GM18907 (cell line): ENCODE data around the gene PLK5.
A peak's percentile ranks its signal among the peaks of the same experiment; 100 is the strongest.
"Not testable (repeated sequence)": the region's sequence is repeated elsewhere in the genome, so short reads cannot be mapped to it uniquely, and the experiment has no call there.

Source experiments
- ATAC-seq: cut with Tn5 transposase; IDR thresholded peaks from one replicate; pipeline ENCODE4 v1.9.1; 2021; ENCODE audit warnings: mild to moderate bottlenecking, moderate library complexity; ENCODE audit not compliant: unreplicated experiment

The PLK5 gene

DNA sequence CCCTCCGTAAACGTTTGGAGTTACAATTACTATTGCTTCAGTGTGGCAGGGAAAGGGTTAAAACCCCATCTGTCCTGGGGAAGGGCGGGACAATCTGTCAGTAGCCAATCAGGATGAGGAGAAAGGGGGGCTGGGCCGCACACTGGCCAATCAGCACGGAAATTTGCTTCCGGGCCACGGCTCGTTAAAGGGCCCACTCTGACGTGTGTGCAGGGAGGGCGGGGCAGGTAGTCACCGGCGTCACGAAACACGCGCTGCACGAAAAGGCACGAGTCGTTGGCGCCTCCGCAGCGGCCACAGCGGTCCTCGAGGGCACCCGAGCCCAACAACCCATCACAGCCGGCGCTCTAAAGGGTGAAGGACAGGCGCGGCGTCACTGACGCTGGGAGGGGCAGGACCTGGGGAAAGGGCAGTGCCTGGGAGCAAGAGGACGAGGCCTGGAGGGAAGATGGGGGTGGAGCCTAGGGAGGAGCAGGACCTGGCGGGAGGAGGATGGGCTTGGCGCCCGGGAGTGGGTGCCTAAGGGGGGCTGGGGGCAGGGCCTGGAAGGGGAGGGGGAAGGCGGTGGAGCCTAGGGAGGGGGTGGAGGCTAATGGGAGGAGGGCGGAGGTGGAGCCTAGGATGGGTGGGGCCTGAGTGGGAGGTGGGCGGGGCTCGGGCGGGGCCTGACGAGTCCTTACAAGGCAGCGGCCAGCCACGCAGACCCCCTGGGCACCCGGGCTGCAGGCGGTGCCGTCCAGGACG is 15.9 kb upstream of the PLK5 start:
- ATAC-seq: peak; percentile 55

DNA sequence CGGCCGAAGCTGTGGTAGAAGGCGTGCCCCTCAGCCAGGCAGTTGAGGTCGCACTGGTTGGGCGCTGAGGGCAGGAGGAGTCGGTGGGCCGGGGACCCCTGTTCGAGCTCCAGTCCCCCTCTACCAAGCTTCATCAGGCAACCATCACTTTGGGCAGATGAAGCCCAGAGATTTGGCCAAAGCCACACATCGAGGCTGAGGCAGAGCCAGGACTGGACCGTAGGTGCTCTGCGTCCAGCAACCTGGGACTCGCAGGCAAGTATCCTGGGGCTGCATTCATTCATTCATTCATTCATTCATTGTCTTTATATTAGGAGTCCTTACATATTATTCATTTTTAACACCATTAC is 15.4 kb upstream of the PLK5 start:
- no peak for ATAC-seq

- no peak for ATAC-seq
These were observed 14.1 kb upstream of the PLK5 start for GRCh38 chr19:1509602-1510441.

DNA sequence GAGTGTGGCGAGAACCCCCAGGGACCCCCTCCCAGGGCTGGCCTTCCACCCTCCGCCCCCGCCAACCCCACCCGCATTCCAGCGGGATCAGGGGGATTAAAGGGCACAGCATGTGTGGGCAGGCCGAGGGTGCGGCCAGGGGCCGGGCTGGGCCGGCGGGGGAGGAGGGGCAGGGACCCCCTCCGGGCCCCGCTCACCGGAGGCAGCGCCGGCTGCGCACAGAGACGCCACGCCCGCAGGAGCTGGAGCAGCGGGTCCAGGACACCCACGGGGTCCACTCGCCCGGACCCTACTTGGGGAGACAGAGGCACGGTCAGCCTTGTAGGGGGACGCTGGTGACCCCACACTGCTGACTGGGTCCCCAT is 13.5 kb upstream of the PLK5 start:
- no peak for ATAC-seq

DNA sequence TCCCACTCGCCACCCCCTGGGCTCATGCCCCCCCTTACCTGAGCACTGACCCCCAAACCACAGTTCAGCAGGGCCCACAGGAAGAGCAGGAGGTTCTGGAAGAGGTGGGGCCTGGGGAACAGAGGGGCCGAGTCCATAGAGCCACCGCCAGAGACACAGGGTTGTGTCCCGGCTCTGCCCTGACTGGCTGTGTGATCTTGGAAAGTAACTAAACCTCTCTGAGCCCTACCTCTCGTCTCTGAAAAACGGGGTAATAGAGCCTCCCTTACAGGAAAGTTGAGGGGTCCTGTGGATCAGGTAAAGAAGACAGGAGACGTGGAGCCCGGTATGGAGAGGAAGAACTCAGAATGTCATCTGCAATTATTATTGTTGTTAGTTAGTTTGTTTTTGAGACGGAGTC is 13.1 kb upstream of the PLK5 start:
- ATAC-seq: no peak

- ATAC-seq: no peak
These were observed 12.3 kb upstream of the PLK5 start for GRCh38 chr19:1511318-1512317.

- ATAC-seq: no peak
These were observed 11.0 kb upstream of the PLK5 start, which contains the start of gene ADAMTSL5 for GRCh38 chr19:1512671-1513498. ADAMTSL5 (minus strand) TSS chr19:1513019; CDS start chr19:1510943, 2,076 bp downstream.

DNA sequence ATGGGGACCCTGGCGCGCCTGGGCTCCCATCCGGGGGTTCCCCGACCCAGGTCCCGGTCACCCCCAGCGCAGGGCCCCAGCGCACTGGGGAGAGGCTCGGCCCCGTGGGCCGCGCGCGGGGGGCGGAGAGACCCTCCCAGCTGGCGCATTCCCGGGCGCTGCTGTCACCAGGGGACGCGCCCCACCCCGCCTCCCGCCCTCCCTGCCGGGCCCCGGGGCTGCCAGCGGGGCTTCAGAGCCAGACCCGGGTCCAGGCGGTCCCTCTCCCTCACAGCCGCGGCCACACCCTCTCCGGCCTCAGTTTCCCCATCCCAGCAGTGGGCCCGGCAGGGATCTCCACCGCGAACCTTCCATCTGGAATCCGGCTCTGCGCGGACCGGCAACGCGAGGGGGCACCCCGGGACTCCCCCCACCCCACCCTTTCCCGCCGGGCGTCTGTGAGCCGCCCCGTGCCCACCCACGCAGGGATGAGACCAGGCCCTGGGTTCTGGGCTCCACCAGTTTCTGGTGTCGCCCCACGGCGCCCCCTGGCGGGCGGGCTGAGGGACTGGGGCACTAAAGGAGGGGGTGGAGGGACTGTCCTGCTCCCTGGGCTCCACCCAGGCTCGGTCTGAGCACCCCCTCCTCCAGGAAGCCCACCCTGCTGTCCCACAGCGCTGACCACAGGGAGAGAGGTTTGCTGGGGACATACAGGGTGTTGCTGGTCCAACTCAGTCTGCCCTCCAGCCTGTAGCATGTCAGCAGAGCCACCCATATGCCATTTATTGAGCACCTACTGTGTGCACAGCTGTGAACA is 10.2 kb upstream of the PLK5 start:
- no peak for ATAC-seq

DNA sequence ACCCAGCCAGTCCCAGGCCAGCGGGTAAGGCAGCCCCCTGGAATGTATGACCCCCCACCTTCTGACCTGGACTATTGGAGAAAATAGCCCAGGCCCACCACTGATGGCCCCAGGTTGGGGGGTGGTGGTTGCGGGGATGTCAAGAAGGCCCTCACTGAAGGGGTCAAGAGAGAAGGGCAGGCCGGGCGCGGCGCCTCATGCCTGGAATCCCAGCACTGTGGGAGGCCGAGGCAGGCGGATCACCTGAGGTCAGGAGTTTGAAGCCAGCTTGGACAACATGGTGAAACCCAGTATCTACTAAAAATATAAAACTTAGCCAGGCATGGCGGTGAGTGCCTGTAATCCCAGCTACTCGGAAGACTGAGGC is 9.6 kb upstream of the PLK5 start:
- ATAC-seq: no peak

DNA sequence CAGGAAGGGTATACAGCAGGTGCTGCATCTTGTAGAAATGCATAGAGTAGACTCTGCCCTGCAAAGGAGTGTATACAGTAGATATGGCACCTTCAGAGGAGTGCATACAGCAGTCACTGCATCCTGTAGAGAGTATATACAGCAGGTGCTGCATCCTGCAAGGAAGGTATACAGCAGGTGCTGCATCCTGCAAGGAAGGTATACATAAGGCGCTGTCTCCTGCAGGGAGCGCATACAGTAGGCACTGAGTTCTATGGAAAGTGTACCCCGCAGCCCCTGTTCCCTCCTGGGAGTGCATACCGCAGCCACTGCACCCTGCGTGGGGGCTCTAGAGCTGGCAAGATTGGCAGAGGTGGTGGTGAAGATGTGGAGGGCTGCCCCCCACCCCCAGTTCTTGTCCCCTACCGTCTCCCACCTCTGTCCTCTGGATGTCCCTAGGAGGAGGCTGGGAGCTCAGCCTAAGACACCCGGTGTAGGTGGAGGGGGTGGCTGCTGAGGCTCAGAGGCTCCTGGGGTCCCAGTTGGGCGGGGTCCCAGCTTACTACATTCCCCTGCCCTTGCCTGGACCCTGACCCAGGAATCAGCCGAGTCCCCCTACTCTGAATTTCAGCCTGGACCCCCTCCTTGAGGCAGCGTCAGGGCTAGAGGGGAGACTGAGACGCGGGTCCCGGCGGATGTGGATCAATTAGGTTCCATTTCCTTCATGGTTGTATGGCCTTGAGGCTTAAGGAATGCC is 8.7 kb upstream of the PLK5 start:
- no peak for ATAC-seq

DNA sequence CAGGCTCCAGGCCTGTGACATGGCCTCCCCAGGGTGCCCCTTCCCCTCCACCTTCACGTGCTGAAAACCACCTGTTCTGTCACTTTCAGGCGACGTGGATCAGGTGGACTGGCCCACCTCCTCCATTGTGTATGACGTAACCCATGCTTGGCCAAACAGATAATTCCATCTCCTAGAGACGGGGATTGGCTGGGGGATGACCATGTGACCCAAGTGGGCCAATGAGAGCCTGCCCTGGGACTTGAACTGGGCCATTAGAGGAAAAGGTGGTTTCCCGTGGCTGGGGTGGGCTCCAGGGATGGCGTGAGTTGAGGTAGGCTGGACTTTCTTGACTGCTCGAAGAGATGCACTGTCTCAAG is 7.5 kb upstream of the PLK5 start:
- no peak for ATAC-seq

DNA sequence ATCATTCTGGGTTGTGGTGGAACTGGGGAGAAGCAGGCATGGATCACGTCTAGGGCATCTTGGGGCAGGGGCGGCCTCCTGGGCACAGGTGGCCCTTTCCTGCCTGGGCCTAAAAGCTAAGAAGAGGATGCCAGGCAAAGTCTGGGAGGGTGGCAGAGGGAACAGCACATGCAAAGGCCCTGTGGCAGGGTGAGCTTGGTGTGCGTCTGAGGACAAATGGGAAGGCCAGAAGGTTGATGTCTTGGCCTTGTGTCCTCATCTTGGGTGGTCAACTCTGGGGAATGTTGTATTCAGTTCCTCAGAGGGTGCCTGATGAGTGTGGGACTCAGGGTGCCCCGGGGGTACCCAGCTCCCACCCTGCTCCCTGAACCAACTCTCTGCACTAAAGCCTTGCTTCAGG is 5.4 kb upstream of the PLK5 start:
- no peak for ATAC-seq

GRCh38 chr19:1519802-1520201 is 4.1 kb upstream of the PLK5 start:
- not testable (repeated sequence) for ATAC-seq

- ATAC-seq: no peak
These were observed 3.6 kb upstream of the PLK5 start for GRCh38 chr19:1520203-1520780.

GRCh38 chr19:1521636-1522035 is 2.2 kb upstream of the PLK5 start:
- ATAC-seq: no peak

- no peak for ATAC-seq
These were observed 1.8 kb upstream of the PLK5 start for GRCh38 chr19:1522061-1522460.

DNA sequence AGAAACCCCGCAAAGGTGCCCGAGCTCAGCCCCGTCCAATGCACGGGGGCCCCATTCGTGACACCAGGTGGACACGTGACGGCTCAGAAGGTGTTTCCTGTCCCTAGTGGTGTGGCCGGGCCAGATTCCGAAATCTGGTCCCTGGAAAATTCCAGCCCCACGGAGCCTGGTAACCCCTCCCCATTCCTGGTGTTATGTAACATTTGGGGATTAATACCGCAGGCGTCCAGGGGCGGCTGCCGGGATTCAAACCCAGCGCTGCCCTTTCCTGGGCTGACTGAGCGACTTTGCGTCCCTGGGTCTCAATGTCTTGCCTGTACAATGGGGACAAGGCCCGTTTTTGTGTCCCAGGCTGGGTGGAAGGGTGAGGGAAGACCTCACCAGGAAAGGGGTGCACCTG is 1.0 kb upstream of the PLK5 start:
- ATAC-seq: no peak

DNA sequence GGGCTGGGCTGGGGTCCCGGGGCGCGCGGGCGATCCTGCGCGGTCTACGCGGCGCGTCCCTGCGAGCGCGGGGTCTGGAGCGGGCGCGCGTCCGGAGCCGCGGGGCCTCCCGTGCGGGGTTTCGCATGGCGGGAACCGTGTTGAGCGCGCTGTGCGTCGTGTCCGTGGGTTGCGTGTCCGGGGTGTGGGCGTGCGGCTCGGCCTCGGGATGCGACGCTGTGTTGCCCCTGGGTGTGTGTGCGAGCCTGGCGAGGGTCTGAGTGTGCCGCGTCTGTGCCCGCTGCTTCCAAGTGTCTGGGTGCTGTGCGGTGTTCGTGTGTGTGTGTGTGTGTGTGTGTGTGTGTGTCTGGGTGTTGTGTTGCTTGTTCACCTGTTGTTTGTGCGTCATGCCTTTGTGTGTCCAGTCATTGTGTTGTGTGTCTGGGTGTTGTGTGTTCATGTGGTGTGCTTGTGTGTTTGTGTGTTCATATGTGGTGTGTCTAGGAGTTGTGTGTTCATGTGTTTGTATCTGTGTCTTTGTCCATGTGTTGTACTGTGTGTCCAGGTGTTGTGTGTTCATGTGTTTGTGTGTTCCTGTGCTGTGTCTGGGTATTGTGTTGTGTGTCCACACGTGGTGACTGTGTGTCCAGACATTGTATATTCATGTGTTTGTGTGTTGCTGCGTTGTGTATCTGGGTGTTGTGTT is 552 bp downstream of the PLK5 start:
- ATAC-seq: no peak
